SK-N-SH treated with all-trans-retinoic acid at 6 μM for 48 hours (cell line): ENCODE measurements around the gene CHRM3.

ENCODE experiments used
- ISL1 ChIP-seq: fragments of 250-450 bp; sonication (Bioruptor Pico); IDR thresholded peaks from 2 replicates; pipeline ENCODE4 v2.1.2; 2022; ENCODE audit warnings: mild to moderate bottlenecking, moderate library complexity
- PATZ1 ChIP-seq: fragments of 250-450 bp; sonication (Bioruptor Pico); IDR thresholded peaks from 2 replicates; pipeline ENCODE4 v1.8.0; 2020; ENCODE audit warnings: mild to moderate bottlenecking, moderate library complexity, borderline replicate concordance
- PPARA ChIP-seq: fragments of 250-450 bp; sonication (Bioruptor Pico); IDR thresholded peaks from 2 replicates; pipeline ENCODE4 v1.5.0; 2020; ENCODE audit warnings: mild to moderate bottlenecking, borderline replicate concordance
- ZFP3 ChIP-seq: fragments of 250-450 bp; sonication (Bioruptor Pico); IDR thresholded peaks from 2 replicates; pipeline ENCODE4 v1.5.0; 2020; ENCODE audit warnings: mild to moderate bottlenecking, moderate library complexity
- TF ChIP-seq, protein P1 (sequence below): fragments of 250-450 bp; sonication (Bioruptor Pico); IDR thresholded peaks from 2 replicates; pipeline ENCODE4 v1.8.0; 2021; ENCODE audit warnings: low read depth, mild to moderate bottlenecking, moderate library complexity, borderline replicate concordance
- TF ChIP-seq, protein P2 (sequence below): fragments of 250-450 bp; sonication (Bioruptor Pico); IDR thresholded peaks from 2 replicates; pipeline ENCODE4 v1.5.1; 2020; ENCODE audit warnings: low read depth, mild to moderate bottlenecking, moderate library complexity

GRCh38 chr1:239349699-239350098 lies 36.7 kb upstream of the CHRM3 start:
- TF ChIP-seq, protein P1, sequence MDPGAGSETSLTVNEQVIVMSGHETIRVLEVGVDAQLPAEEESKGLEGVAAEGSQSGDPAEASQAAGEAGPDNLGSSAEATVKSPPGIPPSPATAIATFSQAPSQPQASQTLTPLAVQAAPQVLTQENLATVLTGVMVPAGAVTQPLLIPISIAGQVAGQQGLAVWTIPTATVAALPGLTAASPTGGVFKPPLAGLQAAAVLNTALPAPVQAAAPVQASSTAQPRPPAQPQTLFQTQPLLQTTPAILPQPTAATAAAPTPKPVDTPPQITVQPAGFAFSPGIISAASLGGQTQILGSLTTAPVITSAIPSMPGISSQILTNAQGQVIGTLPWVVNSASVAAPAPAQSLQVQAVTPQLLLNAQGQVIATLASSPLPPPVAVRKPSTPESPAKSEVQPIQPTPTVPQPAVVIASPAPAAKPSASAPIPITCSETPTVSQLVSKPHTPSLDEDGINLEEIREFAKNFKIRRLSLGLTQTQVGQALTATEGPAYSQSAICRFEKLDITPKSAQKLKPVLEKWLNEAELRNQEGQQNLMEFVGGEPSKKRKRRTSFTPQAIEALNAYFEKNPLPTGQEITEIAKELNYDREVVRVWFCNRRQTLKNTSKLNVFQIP (CRISPR knock-in tag): no peak
- TF ChIP-seq, protein P2, sequence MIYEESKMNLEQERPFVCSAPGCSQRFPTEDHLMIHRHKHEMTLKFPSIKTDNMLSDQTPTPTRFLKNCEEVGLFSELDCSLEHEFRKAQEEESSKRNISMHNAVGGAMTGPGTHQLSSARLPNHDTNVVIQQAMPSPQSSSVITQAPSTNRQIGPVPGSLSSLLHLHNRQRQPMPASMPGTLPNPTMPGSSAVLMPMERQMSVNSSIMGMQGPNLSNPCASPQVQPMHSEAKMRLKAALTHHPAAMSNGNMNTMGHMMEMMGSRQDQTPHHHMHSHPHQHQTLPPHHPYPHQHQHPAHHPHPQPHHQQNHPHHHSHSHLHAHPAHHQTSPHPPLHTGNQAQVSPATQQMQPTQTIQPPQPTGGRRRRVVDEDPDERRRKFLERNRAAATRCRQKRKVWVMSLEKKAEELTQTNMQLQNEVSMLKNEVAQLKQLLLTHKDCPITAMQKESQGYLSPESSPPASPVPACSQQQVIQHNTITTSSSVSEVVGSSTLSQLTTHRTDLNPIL (CRISPR knock-in tag): no peak
- TF ChIP-seq PATZ1 (CRISPR knock-in tag) (no peak), ZFP3 (CRISPR knock-in tag) (no peak), ISL1 (CRISPR knock-in tag) (no peak), PPARA (CRISPR knock-in tag) (no peak)
